ENCODE results near the gene SNX18.

DNA sequence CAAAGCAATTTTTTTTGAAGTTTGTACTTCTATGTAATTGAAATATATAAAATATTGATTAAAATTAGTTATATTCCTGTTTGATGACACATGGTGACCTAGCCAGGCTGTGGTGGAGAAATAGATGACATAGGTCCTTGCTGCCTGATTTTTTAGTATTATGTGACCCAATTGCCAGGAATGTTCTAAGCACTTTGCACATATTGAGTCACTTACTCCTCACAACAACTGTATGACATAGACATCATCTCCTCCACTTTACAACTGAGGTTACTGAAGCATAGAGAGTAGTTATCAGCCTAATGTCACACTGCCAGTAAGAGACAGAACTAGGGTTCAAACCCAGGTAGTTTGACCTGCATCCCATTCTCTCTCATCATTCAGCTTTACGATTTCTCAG, 26.2 kb upstream of the SNX18 start:
- TF ChIP-seq, protein P1, sequence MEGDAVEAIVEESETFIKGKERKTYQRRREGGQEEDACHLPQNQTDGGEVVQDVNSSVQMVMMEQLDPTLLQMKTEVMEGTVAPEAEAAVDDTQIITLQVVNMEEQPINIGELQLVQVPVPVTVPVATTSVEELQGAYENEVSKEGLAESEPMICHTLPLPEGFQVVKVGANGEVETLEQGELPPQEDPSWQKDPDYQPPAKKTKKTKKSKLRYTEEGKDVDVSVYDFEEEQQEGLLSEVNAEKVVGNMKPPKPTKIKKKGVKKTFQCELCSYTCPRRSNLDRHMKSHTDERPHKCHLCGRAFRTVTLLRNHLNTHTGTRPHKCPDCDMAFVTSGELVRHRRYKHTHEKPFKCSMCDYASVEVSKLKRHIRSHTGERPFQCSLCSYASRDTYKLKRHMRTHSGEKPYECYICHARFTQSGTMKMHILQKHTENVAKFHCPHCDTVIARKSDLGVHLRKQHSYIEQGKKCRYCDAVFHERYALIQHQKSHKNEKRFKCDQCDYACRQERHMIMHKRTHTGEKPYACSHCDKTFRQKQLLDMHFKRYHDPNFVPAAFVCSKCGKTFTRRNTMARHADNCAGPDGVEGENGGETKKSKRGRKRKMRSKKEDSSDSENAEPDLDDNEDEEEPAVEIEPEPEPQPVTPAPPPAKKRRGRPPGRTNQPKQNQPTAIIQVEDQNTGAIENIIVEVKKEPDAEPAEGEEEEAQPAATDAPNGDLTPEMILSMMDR (IDR thresholded peaks at IDR 0.05; ENCODE audit: poor library complexity, severe bottlenecking), result no peak
- no peak for TF ChIP-seq TAF1 (IDR thresholded peaks at IDR 0.05; ENCODE audit: low read depth)
- no peak for TF ChIP-seq MXI1 (conservative IDR thresholded peaks at IDR 0.05; ENCODE audit: poor library complexity, severe bottlenecking)
- TF ChIP-seq EZH2 (IDR thresholded peaks at IDR 0.05; ENCODE audit: borderline replicate concordance, insufficient read depth, low read length, poor library complexity, severe bottlenecking), result no peak
- TF ChIP-seq RAD21 (conservative IDR thresholded peaks at IDR 0.05), result no peak
- TF ChIP-seq EP300 (conservative IDR thresholded peaks at IDR 0.05; ENCODE audit: poor library complexity, severe bottlenecking), result no peak
- TF ChIP-seq POLR2AphosphoS5 (IDR thresholded peaks at IDR 0.05), result no peak
- TF ChIP-seq SMC3 (conservative IDR thresholded peaks at IDR 0.05; ENCODE audit: poor library complexity), result no peak
- TF ChIP-seq, protein P2, sequence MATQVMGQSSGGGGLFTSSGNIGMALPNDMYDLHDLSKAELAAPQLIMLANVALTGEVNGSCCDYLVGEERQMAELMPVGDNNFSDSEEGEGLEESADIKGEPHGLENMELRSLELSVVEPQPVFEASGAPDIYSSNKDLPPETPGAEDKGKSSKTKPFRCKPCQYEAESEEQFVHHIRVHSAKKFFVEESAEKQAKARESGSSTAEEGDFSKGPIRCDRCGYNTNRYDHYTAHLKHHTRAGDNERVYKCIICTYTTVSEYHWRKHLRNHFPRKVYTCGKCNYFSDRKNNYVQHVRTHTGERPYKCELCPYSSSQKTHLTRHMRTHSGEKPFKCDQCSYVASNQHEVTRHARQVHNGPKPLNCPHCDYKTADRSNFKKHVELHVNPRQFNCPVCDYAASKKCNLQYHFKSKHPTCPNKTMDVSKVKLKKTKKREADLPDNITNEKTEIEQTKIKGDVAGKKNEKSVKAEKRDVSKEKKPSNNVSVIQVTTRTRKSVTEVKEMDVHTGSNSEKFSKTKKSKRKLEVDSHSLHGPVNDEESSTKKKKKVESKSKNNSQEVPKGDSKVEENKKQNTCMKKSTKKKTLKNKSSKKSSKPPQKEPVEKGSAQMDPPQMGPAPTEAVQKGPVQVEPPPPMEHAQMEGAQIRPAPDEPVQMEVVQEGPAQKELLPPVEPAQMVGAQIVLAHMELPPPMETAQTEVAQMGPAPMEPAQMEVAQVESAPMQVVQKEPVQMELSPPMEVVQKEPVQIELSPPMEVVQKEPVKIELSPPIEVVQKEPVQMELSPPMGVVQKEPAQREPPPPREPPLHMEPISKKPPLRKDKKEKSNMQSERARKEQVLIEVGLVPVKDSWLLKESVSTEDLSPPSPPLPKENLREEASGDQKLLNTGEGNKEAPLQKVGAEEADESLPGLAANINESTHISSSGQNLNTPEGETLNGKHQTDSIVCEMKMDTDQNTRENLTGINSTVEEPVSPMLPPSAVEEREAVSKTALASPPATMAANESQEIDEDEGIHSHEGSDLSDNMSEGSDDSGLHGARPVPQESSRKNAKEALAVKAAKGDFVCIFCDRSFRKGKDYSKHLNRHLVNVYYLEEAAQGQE (IDR thresholded peaks at IDR 0.05; ENCODE audit: borderline replicate concordance), result no peak
